Forelimb muscle (tissue), 1 donor: Measurements from ENCODE around the gene ASMTL. TPM values are rescaled to one million over a fixed set of nuclear protein-coding genes. Genes with fewer than 3 reads are reported as not detected.
"Not testable (repeated sequence)": the region's sequence is repeated elsewhere in the genome, so short reads cannot be mapped to it uniquely, and the experiment has no call there.

Source experiments
- DNase-seq: peaks from one replicate; pipeline ENCODE4 v3.0.0-alpha.2; 2013; ENCODE audit warnings: low read depth
- polyA plus RNA-seq: library from polyadenylated mRNA; unstranded; fragments of 120-200 nt; gene quantifications from one replicate; pipeline ENCODE4 v1.2.1, GENCODE V29; 2013; ENCODE audit not compliant: insufficient read length

ASMTL gene
- polyA plus RNA-seq, 1 donor = 17.8 TPM

DNA sequence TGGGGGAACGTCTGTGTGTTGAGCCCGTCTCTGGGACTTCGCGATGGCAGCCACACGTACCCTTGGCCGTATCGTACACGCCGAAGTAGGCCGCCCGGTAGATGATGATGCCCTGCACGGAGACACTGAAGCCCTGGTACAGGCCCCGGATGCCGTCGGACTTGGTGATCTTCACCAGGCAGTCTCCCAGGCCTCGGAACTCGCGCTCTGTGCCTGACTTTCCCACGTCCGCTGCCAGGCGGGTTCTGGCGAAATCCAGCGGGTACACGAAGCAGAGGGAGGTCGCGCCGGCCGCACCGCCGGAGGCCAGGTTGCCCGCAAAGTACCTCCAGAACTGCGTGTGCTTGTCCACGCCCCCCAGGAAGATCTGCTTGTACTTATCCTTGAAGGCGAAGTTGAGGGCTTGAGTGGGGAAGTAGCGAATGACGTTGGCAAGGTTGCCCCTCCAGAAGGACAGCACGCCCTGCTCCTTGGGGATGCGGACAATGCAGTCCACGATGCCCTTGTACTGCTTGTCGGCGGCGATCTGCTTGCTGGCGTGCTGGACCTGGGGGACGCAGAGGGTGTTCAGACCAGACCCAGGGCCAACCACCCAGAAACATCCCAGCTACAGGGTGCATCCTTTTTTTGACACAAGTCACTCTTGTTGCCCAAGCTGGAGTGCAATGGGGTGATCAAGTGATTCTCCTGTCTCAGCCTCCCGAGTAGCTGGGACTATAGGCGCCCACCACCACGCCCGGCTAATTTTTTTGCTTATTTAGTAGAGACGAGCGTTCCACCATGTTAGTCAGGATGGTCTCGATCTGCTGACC, 63.3 kb downstream of the ASMTL start:
- no peak for DNase-seq

- no peak for DNase-seq
Observed at GRCh38 chrX:1388651-1389050, 64.1 kb downstream of the ASMTL start.

GRCh38 chrX:1387141-1387776, 65.5 kb downstream of the ASMTL start:
- no peak for DNase-seq

GRCh38 chrX:1386338-1387127, 66.2 kb downstream of the ASMTL start:
- no peak for DNase-seq

DNA sequence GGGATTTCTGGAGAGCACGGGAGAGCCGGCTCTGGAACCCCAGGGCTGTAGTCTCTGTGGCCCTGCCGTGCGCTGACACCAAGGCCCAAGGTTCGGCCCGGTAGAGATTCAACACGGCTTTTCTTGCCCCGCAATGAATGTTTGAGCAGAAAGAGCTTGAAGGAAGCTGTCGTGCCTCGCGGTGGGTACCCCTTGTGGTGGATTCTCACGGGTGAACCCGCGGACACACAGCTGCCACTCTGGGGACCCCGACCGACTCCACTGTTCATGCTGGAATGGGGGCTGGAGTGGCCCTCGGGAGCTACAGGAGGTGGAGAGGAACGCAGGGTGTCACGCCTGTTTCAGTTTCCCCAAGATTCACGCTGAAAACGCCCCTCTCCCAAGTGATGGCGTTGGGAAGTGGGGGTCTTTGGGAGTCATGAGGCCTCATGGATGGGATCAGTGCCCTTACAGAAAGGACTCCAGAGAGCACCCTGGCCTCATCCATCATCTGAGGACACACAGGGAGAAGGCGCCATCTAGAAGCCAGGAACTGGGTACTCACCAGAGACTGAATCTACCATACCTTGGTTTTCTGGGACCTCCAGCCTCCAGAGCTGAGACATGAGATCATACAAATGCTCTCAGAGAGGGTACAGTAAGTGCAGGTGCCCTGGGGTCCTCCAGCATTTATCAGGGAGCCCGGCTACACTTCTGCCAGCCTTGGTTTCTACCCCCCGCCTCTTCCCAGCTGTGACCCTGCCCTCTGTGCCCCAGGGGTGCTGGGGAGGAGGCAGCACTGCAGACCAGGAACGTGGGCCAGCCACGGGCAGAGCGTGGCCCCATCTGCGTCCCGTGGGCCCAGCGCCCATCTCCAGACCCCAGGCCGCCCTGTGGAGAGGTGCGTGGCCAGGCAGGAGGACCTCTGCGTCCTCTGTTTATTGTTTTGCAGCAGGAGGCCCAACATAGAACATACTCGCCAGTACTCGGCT, 67.2 kb downstream of the ASMTL start:
- DNase-seq = no peak

- DNase-seq = no peak
Observed at GRCh38 chrX:1384658-1385252, 68.0 kb downstream of the ASMTL start.

- no peak for DNase-seq
Observed at GRCh38 chrX:1380672-1381233, 72.0 kb downstream of the ASMTL start.

DNA sequence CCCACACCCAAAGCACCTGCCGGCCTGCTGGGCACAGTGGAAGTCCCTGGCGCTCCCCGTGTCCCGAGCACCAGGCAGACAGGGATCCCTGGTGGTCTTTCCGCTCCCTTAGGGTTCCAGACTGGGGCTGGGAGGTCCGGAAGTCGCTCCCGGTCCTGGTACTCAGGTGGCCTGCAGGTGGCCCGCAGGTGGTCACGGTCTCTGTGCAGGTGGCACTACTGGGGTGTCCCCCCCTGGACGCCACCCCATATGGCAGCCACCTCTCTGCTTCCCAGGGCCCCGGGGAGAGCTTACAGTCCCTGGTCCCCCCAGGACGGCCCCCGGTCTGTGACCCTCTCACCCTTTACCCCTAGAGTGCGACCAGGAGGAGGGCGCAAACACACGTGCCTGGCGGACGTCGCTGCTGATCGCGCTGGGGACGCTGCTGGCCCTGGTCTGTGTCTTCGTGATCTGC, 74.4 kb downstream of the ASMTL start:
- DNase-seq = no peak

GRCh38 chrX:1368385-1368698, 84.4 kb downstream of the ASMTL start:
- no peak for DNase-seq

DNA sequence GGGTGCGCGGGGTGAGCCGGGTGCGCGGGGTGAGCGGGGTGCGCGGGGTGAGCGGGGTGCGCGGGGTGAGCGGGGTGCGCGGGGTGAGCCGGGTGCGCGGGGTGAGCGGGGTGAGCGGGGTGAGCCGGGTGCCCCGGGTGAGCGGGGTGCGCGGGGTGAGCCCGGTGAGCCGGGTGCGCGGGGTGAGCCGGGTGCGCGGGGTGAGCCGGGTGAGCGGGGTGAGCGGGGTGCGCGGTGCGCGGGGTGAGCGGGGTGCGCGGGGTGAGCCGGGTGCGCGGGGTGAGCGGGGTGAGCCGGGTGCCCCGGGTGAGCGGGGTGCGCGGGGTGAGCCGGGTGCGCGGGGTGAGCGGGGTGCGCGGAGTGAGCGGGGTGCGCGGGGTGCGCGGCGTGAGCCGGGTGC, 86.3 kb downstream of the ASMTL start:
- not testable (repeated sequence) for DNase-seq

- no peak for DNase-seq
Observed at GRCh38 chrX:1361910-1362309, 90.8 kb downstream of the ASMTL start.

DNA sequence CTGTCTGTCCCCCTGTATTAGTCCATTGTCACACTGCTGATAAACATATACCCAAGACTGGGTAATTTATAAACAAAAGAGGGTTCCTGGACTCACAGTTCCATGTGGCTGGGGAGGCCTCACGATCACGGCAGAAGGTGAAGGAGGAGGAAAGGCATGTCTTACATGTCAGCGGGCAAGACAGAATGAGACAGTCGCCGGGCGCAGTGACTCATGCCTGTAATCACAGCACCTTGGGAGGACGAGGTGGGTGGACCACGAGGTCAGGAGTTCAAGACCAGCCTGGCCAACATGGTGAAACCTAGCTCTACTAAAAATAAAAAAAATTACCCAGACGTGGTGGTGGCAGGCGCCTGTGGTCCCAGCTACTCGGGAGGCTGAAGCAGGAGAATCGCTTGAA, 91.4 kb downstream of the ASMTL start:
- DNase-seq = no peak

- DNase-seq = no peak
Observed at GRCh38 chrX:1360171-1360570, 92.5 kb downstream of the ASMTL start.

DNA sequence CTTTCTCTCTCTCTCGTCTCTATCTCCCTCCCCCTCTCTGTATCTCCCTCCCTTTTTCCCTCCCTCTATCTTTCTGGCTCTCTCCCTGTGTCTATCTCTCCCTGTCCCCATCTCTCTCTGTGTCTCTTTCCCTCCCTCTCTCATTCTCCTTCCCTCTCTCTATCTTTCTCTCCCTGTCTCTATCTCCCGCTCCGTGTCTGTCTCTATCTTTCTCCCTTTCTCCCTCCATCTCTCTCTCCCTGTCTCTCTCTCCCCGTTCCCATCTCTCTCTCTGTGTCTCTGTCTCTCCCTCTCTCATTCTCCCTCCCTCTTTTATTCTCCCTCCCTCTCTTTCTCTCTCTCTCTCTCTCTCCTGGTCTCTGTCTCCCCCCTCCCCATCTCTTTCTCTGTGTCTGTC, 93.2 kb downstream of the ASMTL start:
- no peak for DNase-seq

GRCh38 chrX:1358793-1359476, 93.8 kb downstream of the ASMTL start:
- DNase-seq = no peak

GRCh38 chrX:1357993-1358392, 94.7 kb downstream of the ASMTL start:
- no peak for DNase-seq

- no peak for DNase-seq
Observed at GRCh38 chrX:1355131-1356046, 97.3 kb downstream of the ASMTL start.

DNA sequence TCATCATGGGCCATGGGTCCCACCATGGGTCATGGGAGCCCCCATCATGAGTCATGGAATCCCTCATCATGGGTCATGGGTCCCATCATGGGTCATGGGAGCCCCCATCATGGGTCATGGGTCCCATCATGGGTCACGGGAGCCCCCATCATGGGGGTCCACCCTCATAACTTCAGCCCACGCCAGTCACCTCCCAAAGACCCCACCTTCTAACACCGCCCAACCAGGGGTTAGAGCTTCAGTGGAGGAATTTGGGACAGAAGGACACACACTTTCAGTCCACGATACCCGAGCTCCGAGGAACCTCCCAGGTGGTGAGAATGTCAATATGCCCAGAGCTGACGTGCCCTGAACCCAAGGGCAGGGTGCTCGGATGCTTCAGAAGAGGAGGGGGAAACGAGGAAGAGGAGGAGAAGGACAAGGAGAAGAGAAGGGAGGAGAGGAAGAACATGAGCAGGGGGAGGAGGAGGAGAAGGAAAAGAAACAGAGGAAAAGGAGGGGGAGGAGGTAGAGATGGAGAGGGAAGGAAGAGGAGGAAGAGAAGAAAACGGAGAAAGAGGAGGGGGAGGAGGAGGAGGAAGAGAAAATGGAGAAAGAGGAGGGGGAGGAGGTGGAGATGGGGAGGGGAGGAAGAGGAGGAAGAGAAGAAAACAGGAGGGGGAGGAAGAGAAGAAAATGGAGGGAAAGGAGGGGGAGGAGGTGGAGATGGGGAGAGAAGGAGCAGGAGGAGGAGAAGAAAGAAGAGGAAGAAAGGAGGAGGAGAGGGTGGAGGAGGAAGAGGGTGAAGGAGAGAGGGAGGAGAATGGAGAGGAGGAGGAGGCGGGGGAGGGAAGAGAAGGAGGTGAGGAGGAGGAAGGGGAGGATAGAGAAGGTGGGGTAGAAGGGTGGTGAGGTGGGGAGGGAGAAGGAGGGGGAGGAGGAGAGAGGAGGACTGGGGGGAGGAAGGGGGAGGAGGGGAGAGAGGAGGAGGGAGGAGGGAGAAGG, 98.4 kb downstream of the ASMTL start:
- no peak for DNase-seq
